ENCODE measurements around the gene SH3GL3. TPM values are rescaled to one million over a fixed set of nuclear protein-coding genes. Genes with fewer than 3 reads are reported as not detected.

The SH3GL3 gene
- total RNA-seq, 2 donors from 2014 or later = 3.5 to 3.8 TPM

DNA sequence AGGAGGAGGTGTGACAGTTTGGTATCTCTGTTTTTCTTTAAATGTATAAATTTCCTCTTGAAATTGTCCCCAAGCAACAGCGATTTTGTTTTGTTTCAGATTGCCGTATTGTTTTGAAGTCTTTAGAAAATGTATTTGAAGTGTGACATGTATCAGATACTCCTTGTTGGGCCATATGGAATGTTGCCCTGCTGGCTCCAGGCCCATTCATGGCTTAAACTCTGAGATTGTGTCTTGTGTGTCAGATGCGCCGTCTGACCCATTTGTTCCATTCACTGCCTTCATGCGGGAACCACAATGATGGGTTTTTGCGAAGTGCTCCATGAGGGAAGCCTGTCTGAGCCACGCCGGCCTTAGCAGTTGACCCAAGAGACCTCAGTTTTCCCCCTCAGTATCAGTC is 131.6 kb downstream of the SH3GL3 start:
- Mint-ChIP-seq H3K27me3 (ENCODE audit: insufficient read depth) (no peaks in the 10 kb centered on the region), H3K27ac (no peak overlapping the region), H3K4me3 (no peak overlapping the region), H3K4me1 (no peaks in the 10 kb centered on the region), H3K9me3 (no peaks in the 10 kb centered on the region), H3K36me3 (ENCODE audit: low read depth) (no peaks in the 10 kb centered on the region)
- Histone ChIP-seq H3K4me3 (ENCODE audit: low read length) (no peak overlapping the region), H3K36me3 (ENCODE audit: control insufficient read depth, insufficient read depth, low read length) (no peaks in the 10 kb centered on the region), H3K9me3 (ENCODE audit: control insufficient read depth, low read length) (no peaks in the 10 kb centered on the region), H3K9ac (ENCODE audit: extremely low read depth, low read length, poor library complexity, severe bottlenecking) (no peak overlapping the region), H3K27me3 (ENCODE audit: control insufficient read depth, insufficient read depth, low read length, poor library complexity, severe bottlenecking) (no peaks in the 10 kb centered on the region), H3K27ac (ENCODE audit: low read depth, low read length) (no peak overlapping the region), H3K4me1 (ENCODE audit: control insufficient read depth, insufficient read depth, low read length) (no peaks in the 10 kb centered on the region)
- 92 to 97% methylated on average over 7 to 8 of the region's 8 CpGs for WGBS, 2 experiments (ENCODE audit: insufficient coverage in 1 of 2, insufficient read length in 1 of 2)
- no peak for DNase-seq
- TF ChIP-seq, protein P1, sequence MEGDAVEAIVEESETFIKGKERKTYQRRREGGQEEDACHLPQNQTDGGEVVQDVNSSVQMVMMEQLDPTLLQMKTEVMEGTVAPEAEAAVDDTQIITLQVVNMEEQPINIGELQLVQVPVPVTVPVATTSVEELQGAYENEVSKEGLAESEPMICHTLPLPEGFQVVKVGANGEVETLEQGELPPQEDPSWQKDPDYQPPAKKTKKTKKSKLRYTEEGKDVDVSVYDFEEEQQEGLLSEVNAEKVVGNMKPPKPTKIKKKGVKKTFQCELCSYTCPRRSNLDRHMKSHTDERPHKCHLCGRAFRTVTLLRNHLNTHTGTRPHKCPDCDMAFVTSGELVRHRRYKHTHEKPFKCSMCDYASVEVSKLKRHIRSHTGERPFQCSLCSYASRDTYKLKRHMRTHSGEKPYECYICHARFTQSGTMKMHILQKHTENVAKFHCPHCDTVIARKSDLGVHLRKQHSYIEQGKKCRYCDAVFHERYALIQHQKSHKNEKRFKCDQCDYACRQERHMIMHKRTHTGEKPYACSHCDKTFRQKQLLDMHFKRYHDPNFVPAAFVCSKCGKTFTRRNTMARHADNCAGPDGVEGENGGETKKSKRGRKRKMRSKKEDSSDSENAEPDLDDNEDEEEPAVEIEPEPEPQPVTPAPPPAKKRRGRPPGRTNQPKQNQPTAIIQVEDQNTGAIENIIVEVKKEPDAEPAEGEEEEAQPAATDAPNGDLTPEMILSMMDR (conservative IDR thresholded peaks at IDR 0.05) = no peak

DNA sequence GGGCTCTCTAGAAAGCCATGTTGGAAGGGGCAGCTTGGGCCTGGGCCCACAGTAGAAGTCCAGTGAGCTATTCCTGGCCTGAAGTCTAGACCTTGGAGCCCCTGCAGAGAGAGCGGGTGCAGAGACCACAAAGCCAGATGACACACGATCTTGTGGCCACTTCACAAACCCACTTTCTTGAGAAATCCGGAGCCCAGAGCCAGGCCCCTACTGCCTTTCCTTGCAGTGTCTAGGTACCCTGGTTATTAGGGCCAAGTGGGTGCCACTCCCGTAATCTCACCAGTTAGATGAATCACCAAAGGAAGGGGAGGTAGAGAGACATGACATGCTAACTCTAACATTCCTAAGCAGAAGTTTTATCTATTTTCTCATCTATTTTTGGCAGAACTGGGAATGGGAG is 134.2 kb downstream of the SH3GL3 start:
- no peak overlapping the region for H3K4me3 ChIP-seq (ENCODE audit: low read length)
- Mint-ChIP-seq H3K4me3 (no peak overlapping the region), H3K36me3 (ENCODE audit: low read depth) (no peaks in the 10 kb centered on the region), H3K27ac (no peak overlapping the region), H3K27me3 (ENCODE audit: insufficient read depth) (no peaks in the 10 kb centered on the region), H3K4me1 (no peaks in the 10 kb centered on the region), H3K9me3 (no peaks in the 10 kb centered on the region)
- WGBS, 2 experiments (ENCODE audit: insufficient coverage in 1 of 2, insufficient read length in 1 of 2) = 95 to 100% methylated on average over 3 to 4 of the region's 4 CpGs
- H3K9ac ChIP-seq (ENCODE audit: extremely low read depth, low read length, poor library complexity, severe bottlenecking) = no peak overlapping the region
- H3K4me1 ChIP-seq (ENCODE audit: control insufficient read depth, insufficient read depth, low read length) = no peaks in the 10 kb centered on the region
- no peak for DNase-seq
- H3K27me3 ChIP-seq (ENCODE audit: control insufficient read depth, insufficient read depth, low read length, poor library complexity, severe bottlenecking) = no peaks in the 10 kb centered on the region
- no peaks in the 10 kb centered on the region for H3K9me3 ChIP-seq (ENCODE audit: control insufficient read depth, low read length)
- no peaks in the 10 kb centered on the region for H3K36me3 ChIP-seq (ENCODE audit: control insufficient read depth, insufficient read depth, low read length)
- TF ChIP-seq, protein P1 (conservative IDR thresholded peaks at IDR 0.05) = no peak
- no peak overlapping the region for H3K27ac ChIP-seq (ENCODE audit: low read depth, low read length)

DNA sequence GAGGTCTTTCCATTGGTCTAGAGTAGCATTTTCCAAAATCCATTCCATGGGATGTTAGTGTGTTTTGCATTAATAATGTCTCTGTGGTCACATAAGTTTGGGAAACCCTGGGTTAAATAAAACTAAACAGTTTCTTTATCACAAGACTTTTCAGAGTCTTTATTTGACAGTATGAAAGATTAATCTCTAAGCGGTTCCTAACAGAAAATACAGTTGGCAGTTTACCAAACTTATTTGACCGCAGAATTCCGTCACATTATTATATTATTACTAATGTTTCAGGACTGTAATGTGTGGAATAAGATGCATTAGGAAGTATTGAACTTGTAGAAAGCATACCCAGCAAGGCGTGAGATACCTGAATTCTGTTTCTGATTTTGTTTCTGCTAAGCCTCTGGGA is 135.2 kb downstream of the SH3GL3 start:
- H3K27me3 Mint-ChIP-seq (ENCODE audit: insufficient read depth) = no peaks in the 10 kb centered on the region

More for the DNA sequence above, 135.2 kb downstream of the SH3GL3 start:
- DNase-seq = no peak
- H3K9me3 ChIP-seq (ENCODE audit: control insufficient read depth, low read length) = no peaks in the 10 kb centered on the region
- Mint-ChIP-seq H3K27ac (no peak overlapping the region), H3K4me3 (no peak overlapping the region), H3K4me1 (no peaks in the 10 kb centered on the region), H3K36me3 (ENCODE audit: low read depth) (no peaks in the 10 kb centered on the region), H3K9me3 (no peaks in the 10 kb centered on the region)
- no peak overlapping the region for H3K9ac ChIP-seq (ENCODE audit: extremely low read depth, low read length, poor library complexity, severe bottlenecking)
- H3K4me3 ChIP-seq (ENCODE audit: low read length) = no peak overlapping the region
- 100% methylated on average over 1 to 3 of the region's 4 CpGs for WGBS, 2 experiments (ENCODE audit: insufficient coverage in 1 of 2, insufficient read length in 1 of 2)
- H3K27me3 ChIP-seq (ENCODE audit: control insufficient read depth, insufficient read depth, low read length, poor library complexity, severe bottlenecking) = no peaks in the 10 kb centered on the region
- no peaks in the 10 kb centered on the region for H3K4me1 ChIP-seq (ENCODE audit: control insufficient read depth, insufficient read depth, low read length)
- TF ChIP-seq, protein P1 (conservative IDR thresholded peaks at IDR 0.05) = no peak
- no peak overlapping the region for H3K27ac ChIP-seq (ENCODE audit: low read depth, low read length)
- H3K36me3 ChIP-seq (ENCODE audit: control insufficient read depth, insufficient read depth, low read length) = no peaks in the 10 kb centered on the region
